ENCODE measurements around the gene LRRC4C.

Gene LRRC4C

DNA sequence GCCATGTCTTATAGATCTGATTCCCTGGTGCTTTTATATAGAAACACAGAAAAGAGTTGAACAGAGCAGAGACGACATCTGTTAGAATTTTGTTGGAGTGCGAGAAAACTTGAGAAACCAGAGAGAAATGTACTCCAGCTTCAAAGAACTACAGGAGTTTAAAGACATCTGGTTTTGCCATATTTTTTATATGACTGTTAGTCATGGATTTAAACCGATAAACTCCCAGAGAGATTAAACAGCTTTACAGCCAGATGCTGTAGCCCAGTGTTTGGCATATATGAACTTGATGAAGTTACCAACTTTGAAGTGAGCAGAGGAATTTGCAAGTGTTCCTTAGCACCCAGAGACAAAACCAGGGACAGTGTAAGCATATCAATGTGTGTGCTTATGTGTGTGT lies 1083.1 kb downstream of the LRRC4C start:
- H3K4me2 ChIP-seq (ENCODE audit: low read length, poor library complexity, severe bottlenecking), result no peak overlapping the region
- H3K9ac ChIP-seq (ENCODE audit: low read length), result no peak overlapping the region
- H3K27ac ChIP-seq (ENCODE audit: low read length, poor library complexity, severe bottlenecking), result no peak overlapping the region
- no peak overlapping the region for H3K23ac ChIP-seq (ENCODE audit: low read length in 2 of 2)
- H3K18ac ChIP-seq (ENCODE audit: low read depth in 1 of 2, low read length in 2 of 2), result no peak overlapping the region
- H3K27me3 ChIP-seq (ENCODE audit: control insufficient read depth in 1 of 2, insufficient read depth in 1 of 2, low read length in 2 of 2), result no peaks in the 10 kb centered on the region
- no peak overlapping the region for H2AFZ ChIP-seq (ENCODE audit: low read depth, low read length)
- H3K14ac ChIP-seq (ENCODE audit: low read length in 2 of 2), result no peak overlapping the region
- H2BK5ac ChIP-seq (ENCODE audit: low read depth, low read length, poor library complexity, severe bottlenecking), result no peak overlapping the region
- H2BK120ac ChIP-seq (ENCODE audit: low read depth, low read length), result no peak overlapping the region
- H2BK12ac ChIP-seq (ENCODE audit: low read length in 2 of 2), result no peak overlapping the region
- WGBS, result 93% methylated on average over 3 of the region's 3 CpGs
- H2BK15ac ChIP-seq (ENCODE audit: low read depth, poor library complexity, severe bottlenecking), result no peak overlapping the region
- no peaks in the 10 kb centered on the region for H3K4me1 ChIP-seq (ENCODE audit: control insufficient read depth, insufficient read depth, low read depth, low read length)
- no peak overlapping the region for H3K4ac ChIP-seq (ENCODE audit: low read depth in 1 of 2, low read length in 2 of 2)
- no peak overlapping the region for H3K4me3 ChIP-seq (ENCODE audit: insufficient read depth in 1 of 2, low read depth in 1 of 2, low read length in 2 of 2)
- H4K8ac ChIP-seq (ENCODE audit: low read length), result no peak overlapping the region
- no peak overlapping the region for H4K91ac ChIP-seq (ENCODE audit: low read length)
- no peak for DNase-seq
- no peaks in the 10 kb centered on the region for H3K9me3 ChIP-seq (ENCODE audit: control insufficient read depth, low read length)
- H2AK5ac ChIP-seq (ENCODE audit: low read length, severe bottlenecking), result no peak overlapping the region
- H3K36me3 ChIP-seq (ENCODE audit: control insufficient read depth in 1 of 2, insufficient read depth in 2 of 2, low read depth in 1 of 2, low read length in 2 of 2), result no peaks in the 10 kb centered on the region
- H3K79me1 ChIP-seq (replicated peaks; ENCODE audit: low read length, poor library complexity, severe bottlenecking), result no peaks in the 10 kb centered on the region

DNA sequence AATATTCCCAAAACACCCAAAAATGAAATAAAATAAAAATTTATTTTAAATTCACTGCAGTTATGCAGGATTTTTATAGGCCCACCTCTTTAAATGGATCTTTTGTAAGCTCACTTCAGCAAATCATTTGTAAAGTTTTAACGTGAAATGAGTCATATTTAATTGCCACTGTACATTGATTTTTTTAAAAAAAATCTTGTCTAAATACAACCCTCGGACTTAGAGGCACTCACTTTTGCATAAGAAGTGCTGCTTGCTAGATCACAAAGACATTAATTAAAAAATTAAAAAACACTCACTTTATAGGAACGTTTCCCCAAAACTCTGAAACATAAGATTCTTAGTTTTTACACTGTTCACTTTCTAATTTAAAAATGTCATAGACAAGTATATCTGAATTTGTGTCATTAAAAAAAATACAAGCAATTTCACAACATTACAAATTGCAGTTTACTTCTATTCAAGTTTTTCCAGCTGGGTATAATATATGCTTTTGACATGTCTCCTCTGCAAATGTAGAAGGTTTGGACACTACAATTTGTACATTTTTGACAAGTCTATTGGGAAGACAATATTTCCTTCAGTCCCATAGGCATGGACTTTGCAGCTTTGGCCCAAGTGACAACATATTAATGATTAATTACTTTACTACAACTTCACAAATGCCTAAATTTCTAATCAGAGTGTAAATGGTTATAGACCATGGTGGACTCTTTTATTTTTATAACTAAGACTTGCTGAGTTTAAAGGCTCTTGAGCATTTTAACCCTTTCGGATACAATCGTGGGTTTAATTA lies 1088.4 kb downstream of the LRRC4C start:
- no peak overlapping the region for H4K8ac ChIP-seq (ENCODE audit: low read length)
- H3K4me3 ChIP-seq (ENCODE audit: insufficient read depth in 1 of 2, low read depth in 1 of 2, low read length in 2 of 2), result no peak overlapping the region
- no peaks in the 10 kb centered on the region for H3K4me1 ChIP-seq (ENCODE audit: control insufficient read depth, insufficient read depth, low read depth, low read length)
- H3K27me3 ChIP-seq (ENCODE audit: control insufficient read depth in 1 of 2, insufficient read depth in 1 of 2, low read length in 2 of 2), result no peaks in the 10 kb centered on the region
- H4K91ac ChIP-seq (ENCODE audit: low read length), result no peak overlapping the region
- no peak overlapping the region for H3K14ac ChIP-seq (ENCODE audit: low read length in 2 of 2)
- no peak overlapping the region for H3K27ac ChIP-seq (ENCODE audit: low read length, poor library complexity, severe bottlenecking)
- WGBS, result 94% methylated on average over 4 of the region's 5 CpGs
- H3K23ac ChIP-seq (ENCODE audit: low read length in 2 of 2), result no peak overlapping the region
- H3K36me3 ChIP-seq (ENCODE audit: control insufficient read depth in 1 of 2, insufficient read depth in 2 of 2, low read depth in 1 of 2, low read length in 2 of 2), result no peaks in the 10 kb centered on the region
- H2BK120ac ChIP-seq (ENCODE audit: low read depth, low read length), result no peak overlapping the region
- no peak overlapping the region for H3K4ac ChIP-seq (ENCODE audit: low read depth in 1 of 2, low read length in 2 of 2)
- no peak for DNase-seq
- H2AK5ac ChIP-seq (ENCODE audit: low read length, severe bottlenecking), result no peak overlapping the region
- H3K9ac ChIP-seq (ENCODE audit: low read length), result no peak overlapping the region
- H3K18ac ChIP-seq (ENCODE audit: low read depth in 1 of 2, low read length in 2 of 2), result no peak overlapping the region
- no peak overlapping the region for H3K4me2 ChIP-seq (ENCODE audit: low read length, poor library complexity, severe bottlenecking)
- no peak overlapping the region for H2BK5ac ChIP-seq (ENCODE audit: low read depth, low read length, poor library complexity, severe bottlenecking)
- H2BK15ac ChIP-seq (ENCODE audit: low read depth, poor library complexity, severe bottlenecking), result no peak overlapping the region
- H3K9me3 ChIP-seq (ENCODE audit: control insufficient read depth, low read length), result no peaks in the 10 kb centered on the region
- H3K79me1 ChIP-seq (replicated peaks; ENCODE audit: low read length, poor library complexity, severe bottlenecking), result no peaks in the 10 kb centered on the region
- no peak overlapping the region for H2AFZ ChIP-seq (ENCODE audit: low read depth, low read length)
- H2BK12ac ChIP-seq (ENCODE audit: low read length in 2 of 2), result no peak overlapping the region

DNA sequence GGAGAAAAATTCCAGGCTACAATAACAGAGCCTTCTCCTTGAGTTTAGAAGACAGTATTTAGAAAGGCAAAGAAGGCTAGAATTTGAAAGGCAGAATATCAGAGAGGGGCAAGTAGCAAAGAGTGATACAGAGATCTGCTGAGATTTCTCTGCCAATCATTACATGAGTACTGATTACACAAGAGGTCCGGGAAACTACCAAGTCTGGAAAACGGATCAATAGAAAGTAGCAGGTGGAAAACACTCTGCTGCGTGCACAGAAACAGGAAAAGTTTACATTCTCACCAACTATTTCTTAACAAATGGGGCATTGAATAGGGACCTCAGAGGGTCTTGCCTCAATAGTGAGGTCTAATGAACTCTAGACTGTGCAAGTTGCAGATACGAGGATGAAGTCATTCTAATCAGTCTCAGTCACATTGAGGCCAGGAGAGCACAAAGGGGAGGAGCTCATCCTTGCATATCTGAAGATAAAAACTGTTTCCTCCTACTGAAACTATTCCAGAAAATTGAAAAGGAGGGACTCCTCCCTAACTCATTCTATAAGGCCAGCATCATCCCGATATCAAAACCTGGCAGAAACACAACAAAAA lies 1099.2 kb downstream of the LRRC4C start:
- no peaks in the 10 kb centered on the region for H3K27me3 ChIP-seq (ENCODE audit: control insufficient read depth in 1 of 2, insufficient read depth in 1 of 2, low read length in 2 of 2)
- H3K4me2 ChIP-seq (ENCODE audit: low read length, poor library complexity, severe bottlenecking), result no peak overlapping the region
- H3K14ac ChIP-seq (ENCODE audit: low read length in 2 of 2), result no peak overlapping the region
- no peaks in the 10 kb centered on the region for H3K36me3 ChIP-seq (ENCODE audit: control insufficient read depth in 1 of 2, insufficient read depth in 2 of 2, low read depth in 1 of 2, low read length in 2 of 2)
- H2BK15ac ChIP-seq (ENCODE audit: low read depth, poor library complexity, severe bottlenecking), result no peak overlapping the region
- no peak overlapping the region for H3K4me3 ChIP-seq (ENCODE audit: insufficient read depth in 1 of 2, low read depth in 1 of 2, low read length in 2 of 2)
- no peaks in the 10 kb centered on the region for H3K79me1 ChIP-seq (replicated peaks; ENCODE audit: low read length, poor library complexity, severe bottlenecking)
- no peaks in the 10 kb centered on the region for H3K4me1 ChIP-seq (ENCODE audit: control insufficient read depth, insufficient read depth, low read depth, low read length)
- no peak overlapping the region for H2AK5ac ChIP-seq (ENCODE audit: low read length, severe bottlenecking)
- H3K23ac ChIP-seq (ENCODE audit: low read length in 2 of 2), result no peak overlapping the region
- H2BK120ac ChIP-seq (ENCODE audit: low read depth, low read length), result no peak overlapping the region
- no peak overlapping the region for H3K27ac ChIP-seq (ENCODE audit: low read length, poor library complexity, severe bottlenecking)
- H4K91ac ChIP-seq (ENCODE audit: low read length), result no peak overlapping the region
- no peak overlapping the region for H3K18ac ChIP-seq (ENCODE audit: low read depth in 1 of 2, low read length in 2 of 2)
- H2AFZ ChIP-seq (ENCODE audit: low read depth, low read length), result no peak overlapping the region
- H2BK12ac ChIP-seq (ENCODE audit: low read length in 2 of 2), result no peak overlapping the region
- no peak overlapping the region for H2BK5ac ChIP-seq (ENCODE audit: low read depth, low read length, poor library complexity, severe bottlenecking)
- no peaks in the 10 kb centered on the region for H3K9me3 ChIP-seq (ENCODE audit: control insufficient read depth, low read length)
- H3K4ac ChIP-seq (ENCODE audit: low read depth in 1 of 2, low read length in 2 of 2), result no peak overlapping the region
- H4K8ac ChIP-seq (ENCODE audit: low read length), result no peak overlapping the region
- DNase-seq, result no peak
- 84% methylated on average over 4 of the region's 5 CpGs for WGBS
- no peak overlapping the region for H3K9ac ChIP-seq (ENCODE audit: low read length)

DNA sequence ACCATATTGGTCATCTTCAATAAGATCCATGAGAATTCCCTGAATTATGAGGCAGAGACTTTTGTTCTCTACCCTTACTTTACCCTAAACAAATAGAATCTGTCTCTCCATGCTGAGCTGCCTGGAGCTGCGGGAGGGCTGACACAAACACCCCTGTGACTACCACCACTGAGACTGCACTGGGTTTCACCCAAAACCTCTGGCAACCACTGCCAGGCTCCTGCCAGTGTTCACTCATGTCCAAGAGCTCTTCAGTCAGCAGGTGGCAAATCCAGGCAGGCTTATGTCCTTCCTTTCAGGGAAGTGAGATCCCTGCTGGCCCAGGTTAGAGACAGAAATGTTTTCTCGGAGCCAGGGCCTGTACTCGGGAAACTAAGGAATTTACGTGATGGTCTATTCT lies 1105.3 kb downstream of the LRRC4C start:
- Histone ChIP-seq H2BK5ac (ENCODE audit: low read depth, low read length, poor library complexity, severe bottlenecking) (no peak overlapping the region), H3K18ac (ENCODE audit: low read depth in 1 of 2, low read length in 2 of 2) (no peak overlapping the region), H3K23ac (ENCODE audit: low read length in 2 of 2) (no peak overlapping the region), H3K27me3 (ENCODE audit: control insufficient read depth in 1 of 2, insufficient read depth in 1 of 2, low read length in 2 of 2) (no peaks in the 10 kb centered on the region), H3K4me1 (ENCODE audit: control insufficient read depth, insufficient read depth, low read depth, low read length) (no peaks in the 10 kb centered on the region), H3K9ac (ENCODE audit: low read length) (no peak overlapping the region), H2BK120ac (ENCODE audit: low read depth, low read length) (no peak overlapping the region), H2BK15ac (ENCODE audit: low read depth, poor library complexity, severe bottlenecking) (no peak overlapping the region), H3K79me1 (replicated peaks; ENCODE audit: low read length, poor library complexity, severe bottlenecking) (no peaks in the 10 kb centered on the region), H3K4me2 (ENCODE audit: low read length, poor library complexity, severe bottlenecking) (no peak overlapping the region), H3K14ac (ENCODE audit: low read length in 2 of 2) (no peak overlapping the region), H3K36me3 (ENCODE audit: control insufficient read depth in 1 of 2, insufficient read depth in 2 of 2, low read depth in 1 of 2, low read length in 2 of 2) (no peaks in the 10 kb centered on the region), H4K91ac (ENCODE audit: low read length) (no peak overlapping the region), H4K8ac (ENCODE audit: low read length) (no peak overlapping the region), H2AFZ (ENCODE audit: low read depth, low read length) (no peak overlapping the region), H3K4ac (ENCODE audit: low read depth in 1 of 2, low read length in 2 of 2) (no peak overlapping the region), H2AK5ac (ENCODE audit: low read length, severe bottlenecking) (no peak overlapping the region), H3K4me3 (ENCODE audit: insufficient read depth in 1 of 2, low read depth in 1 of 2, low read length in 2 of 2) (no peak overlapping the region), H3K27ac (ENCODE audit: low read length, poor library complexity, severe bottlenecking) (no peak overlapping the region), H2BK12ac (ENCODE audit: low read length in 2 of 2) (no peak overlapping the region), H3K9me3 (ENCODE audit: control insufficient read depth, low read length) (no peaks in the 10 kb centered on the region)
- DNase-seq, result no peak
- 97% methylated on average over 4 of the region's 4 CpGs for WGBS

Measured in mesenchymal stem cell (in vitro differentiated cells and primary cell).